MCF 10A (cell line): ENCODE measurements around the gene ZNF446. TPM values are rescaled to one million over a fixed set of nuclear protein-coding genes. Genes with fewer than 3 reads are reported as not detected.

Source experiments
- BruUV-seq: library from RNA; stranded (reverse); fragments of 400-500 nt; replicated peaks from 2 replicates; lab custom pipeline; 2021; lab: Mats Ljungman, UMichigan
- CTCF ChIA-PET: fragments of 300-600 bp; sonication (Branson Sonifier 250); formaldehyde crosslinking; extraction: SDS; loops from one replicate; lab custom pipeline; 2021; ENCODE audit warnings: antibody characterized with exemption, inconsistent platforms; lab: Yijun Ruan, JAX
- POLR2A ChIA-PET: fragments of 300-600, 350-650 bp; sonication (Branson Sonifier 250); formaldehyde crosslinking; extraction: SDS; loops from one replicate; lab custom pipeline; 2020; ENCODE audit warnings: antibody characterized with exemption, inconsistent platforms; lab: Yijun Ruan, JAX
- DNase-seq: peaks from one replicate; pipeline ENCODE4 v3.0.0-alpha.2; 2018; ENCODE audit not compliant: unreplicated experiment
- H3K27ac Mint-ChIP-seq: one replicate; pipeline ENCODE4 v1.8.0; 2022; ENCODE audit warnings: mild to moderate bottlenecking, low read depth, mixed read lengths; ENCODE audit not compliant: unreplicated experiment
- H3K27me3 Mint-ChIP-seq: one replicate; pipeline ENCODE4 v1.8.0; 2022; ENCODE audit warnings: mixed read lengths; ENCODE audit not compliant: insufficient read depth, unreplicated experiment
- H3K36me3 Mint-ChIP-seq: one replicate; pipeline ENCODE4 v1.8.0; 2022; ENCODE audit warnings: mild to moderate bottlenecking, moderate library complexity, mixed read lengths; ENCODE audit not compliant: insufficient read depth, unreplicated experiment
- H3K4me1 Mint-ChIP-seq: one replicate; pipeline ENCODE4 v1.8.0; 2022; ENCODE audit warnings: mixed read lengths; ENCODE audit not compliant: insufficient read depth, unreplicated experiment
- H3K4me3 Mint-ChIP-seq: one replicate; pipeline ENCODE4 v1.8.0; 2022; ENCODE audit warnings: mild to moderate bottlenecking, moderate library complexity, mixed read lengths; ENCODE audit not compliant: unreplicated experiment
- H3K9me3 Mint-ChIP-seq: one replicate; pipeline ENCODE4 v1.8.0; 2022; ENCODE audit warnings: mixed read lengths; ENCODE audit not compliant: unreplicated experiment
- CTCF ChIP-seq: fragments of 200-600 bp; IDR thresholded peaks from one replicate; pipeline ENCODE4 v1.8.0; 2022; ENCODE audit warnings: antibody characterized with exemption, mild to moderate bottlenecking; ENCODE audit not compliant: unreplicated experiment
- intact Hi-C: fragments of 100-400 bp; cut with micrococcal nuclease; formaldehyde crosslinking; loops from 2 replicates; pipeline ENCODE4 v1.14.1; 2022
- total RNA-seq: library from RNA; stranded (reverse); gene quantifications from 2 replicates; pipeline ENCODE4 v1.2.3, GENCODE V29; 2022

Gene ZNF446
- total RNA-seq, 1 experiment from 2014 or later: 8.3 TPM

DNA sequence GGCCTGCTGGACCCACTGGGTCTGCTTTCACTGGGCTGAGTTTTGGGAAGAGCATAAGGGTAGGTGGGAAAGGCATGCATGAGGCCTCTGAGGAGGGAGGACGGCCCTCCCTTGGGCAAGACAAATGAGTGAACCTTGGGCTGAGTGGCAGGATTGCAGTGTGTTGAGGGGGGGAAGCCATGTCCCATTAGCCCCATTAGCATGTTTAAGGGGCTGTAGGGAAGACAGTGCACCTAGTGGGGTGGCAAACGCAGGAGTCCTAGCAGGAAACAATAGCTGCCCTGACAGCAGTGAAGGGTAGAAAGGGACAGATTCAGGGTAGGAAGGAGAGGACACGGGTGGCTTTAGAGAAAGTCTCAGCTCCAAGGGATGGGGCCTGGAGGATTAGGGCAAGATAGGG is 46.6 kb downstream of the ZNF446 start:
- Mint-ChIP-seq H3K36me3 (peaks cover 23% of the 10 kb centered on the region), H3K9me3 (no peaks in the 10 kb centered on the region), H3K4me3 (no peak overlapping the region), H3K4me1 (peaks cover 19% of the 10 kb centered on the region), H3K27ac (no peak overlapping the region), H3K27me3 (no peaks in the 10 kb centered on the region)
- BruUV-seq: no TSS peak
- no peak for DNase-seq
- no peak for TF ChIP-seq CTCF
- ChIA-PET CTCF (interaction anchor here (0.5 to 1.4 kb wide), 2 partner anchors 9 to 59 kb away, joined by 3 to 4 read pairs; no protein-coding TSS in a partner anchor), POLR2A (interaction anchor here (1.0 to 6.7 kb wide), 3 partner anchors 23 to 36 kb away, joined by 3 to 194 read pairs (median 166); partner anchors contain the start of genes CHMP2A, TRIM28 and UBE2M)
- intact Hi-C loops: no loop called here

GRCh38 chr19:58529405-58529804 is 53.3 kb downstream of the ZNF446 start:
- intact Hi-C loops: no loop called here
- CTCF ChIA-PET: interaction anchor here (1.8 kb wide), 1 partner anchor 9 kb away, joined by 7 read pairs; no protein-coding TSS in a partner anchor
- Mint-ChIP-seq H3K4me1 (no peaks in the 10 kb centered on the region), H3K27me3 (peaks cover 32% of the 10 kb centered on the region), H3K36me3 (no peaks in the 10 kb centered on the region), H3K27ac (no peak overlapping the region), H3K9me3 (no peaks in the 10 kb centered on the region), H3K4me3 (no peak overlapping the region)
- no TSS peak for BruUV-seq
- no peak for DNase-seq
- no peak for TF ChIP-seq CTCF
- POLR2A ChIA-PET: interaction anchor here (0.8 to 1.0 kb wide), 2 partner anchors 14 to 15 kb away, joined by 3 to 4 read pairs; partner anchors contain the start of gene TRIM28

Other genes starting within 250 kb of the ZNF446 start
- gene ZNF544, start 247.4 kb upstream of the ZNF446 start, total RNA-seq: 39.4 and 42.3 TPM in 2 replicates
- gene ZNF8, start 197.4 kb upstream of the ZNF446 start, total RNA-seq: 4.9 and 5.1 TPM in 2 replicates
- gene ERVK3-1, start 171.0 kb upstream of the ZNF446 start, total RNA-seq: 63.1 and 64.6 TPM in 2 replicates
- 3.8 and 4.7 TPM in 2 replicates for gene ZSCAN22, start 149.4 kb upstream of the ZNF446 start, total RNA-seq
- 6.4 and 7.0 TPM in 2 replicates for gene A1BG, start 122.9 kb upstream of the ZNF446 start, total RNA-seq
- 3.2 and 3.9 TPM in 2 replicates for gene ZNF497, start 113.6 kb upstream of the ZNF446 start, total RNA-seq
- gene ZNF837, start 95.3 kb upstream of the ZNF446 start, total RNA-seq: 1.5 and 1.7 TPM in 2 replicates
- 1,779 and 1,872 TPM in 2 replicates for gene RPS5, start 89.1 kb upstream of the ZNF446 start, total RNA-seq
- gene RNF225, start 80.7 kb upstream of the ZNF446 start, total RNA-seq: 0.63 and 0.98 TPM in 2 replicates
- gene ZNF584, start 67.7 kb upstream of the ZNF446 start, total RNA-seq: 14.6 and 18.1 TPM in 2 replicates
- gene ZNF132, start 36.2 kb upstream of the ZNF446 start, total RNA-seq: not detected in 2 replicates
- 4.7 and 7.2 TPM in 2 replicates for gene ZNF324B, start 24.7 kb upstream of the ZNF446 start, total RNA-seq
- gene ZNF324, start 9.3 kb upstream of the ZNF446 start, total RNA-seq: 6.5 and 7.9 TPM in 2 replicates
- gene SLC27A5, start 35.6 kb downstream of the ZNF446 start, total RNA-seq: 14.7 and 22.5 TPM in 2 replicates
- gene ZBTB45, start 43.5 kb downstream of the ZNF446 start, total RNA-seq: 12.8 and 15.0 TPM in 2 replicates
- 236 and 290 TPM in 2 replicates for gene TRIM28, start 67.7 kb downstream of the ZNF446 start, total RNA-seq
- 154 and 184 TPM in 2 replicates for gene CHMP2A, start 78.8 kb downstream of the ZNF446 start, total RNA-seq
- gene UBE2M, start 82.3 kb downstream of the ZNF446 start, total RNA-seq: 149 and 158 TPM in 2 replicates
- gene MZF1, start 97.0 kb downstream of the ZNF446 start, total RNA-seq: 50.7 and 51.9 TPM in 2 replicates